ENCODE measurements around the gene THEMIS2.

DNA sequence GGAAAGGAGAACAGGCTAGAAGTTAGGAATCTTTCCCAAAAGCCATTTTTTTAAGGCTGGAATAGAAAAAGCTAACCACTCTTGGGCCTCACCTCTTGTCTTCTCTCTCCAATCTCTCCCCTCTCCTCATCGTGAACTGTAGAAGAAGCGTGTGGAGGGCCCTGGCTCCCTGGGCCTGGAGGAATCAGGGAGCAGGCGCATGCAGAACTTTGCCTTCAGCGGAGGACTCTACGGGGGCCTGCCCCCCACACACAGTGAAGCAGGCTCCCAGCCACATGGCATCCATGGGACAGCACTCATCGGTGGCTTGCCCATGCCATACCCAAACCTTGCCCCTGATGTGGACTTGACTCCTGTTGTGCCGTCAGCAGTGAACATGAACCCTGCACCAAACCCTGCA is 22.4 kb upstream of the THEMIS2 start:
- TF ChIP-seq, protein P1, sequence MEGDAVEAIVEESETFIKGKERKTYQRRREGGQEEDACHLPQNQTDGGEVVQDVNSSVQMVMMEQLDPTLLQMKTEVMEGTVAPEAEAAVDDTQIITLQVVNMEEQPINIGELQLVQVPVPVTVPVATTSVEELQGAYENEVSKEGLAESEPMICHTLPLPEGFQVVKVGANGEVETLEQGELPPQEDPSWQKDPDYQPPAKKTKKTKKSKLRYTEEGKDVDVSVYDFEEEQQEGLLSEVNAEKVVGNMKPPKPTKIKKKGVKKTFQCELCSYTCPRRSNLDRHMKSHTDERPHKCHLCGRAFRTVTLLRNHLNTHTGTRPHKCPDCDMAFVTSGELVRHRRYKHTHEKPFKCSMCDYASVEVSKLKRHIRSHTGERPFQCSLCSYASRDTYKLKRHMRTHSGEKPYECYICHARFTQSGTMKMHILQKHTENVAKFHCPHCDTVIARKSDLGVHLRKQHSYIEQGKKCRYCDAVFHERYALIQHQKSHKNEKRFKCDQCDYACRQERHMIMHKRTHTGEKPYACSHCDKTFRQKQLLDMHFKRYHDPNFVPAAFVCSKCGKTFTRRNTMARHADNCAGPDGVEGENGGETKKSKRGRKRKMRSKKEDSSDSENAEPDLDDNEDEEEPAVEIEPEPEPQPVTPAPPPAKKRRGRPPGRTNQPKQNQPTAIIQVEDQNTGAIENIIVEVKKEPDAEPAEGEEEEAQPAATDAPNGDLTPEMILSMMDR (IDR thresholded peaks at IDR 0.05), result no peak
- no peak for TF ChIP-seq POLR2A (IDR thresholded peaks at IDR 0.05)
